PC-3 (cell line): ENCODE data around the gene SEMA3F. TPM values are rescaled to one million over a fixed set of nuclear protein-coding genes. Genes with fewer than 3 reads are reported as not detected.

ENCODE experiments used
- microRNA-seq: library from miRNA; unstranded; fragments of <30 nt; microRNA quantifications from one replicate; pipeline ENCODE4 v1.1.0, GENCODE V29; 2020; ENCODE audit not compliant: unreplicated experiment
- total RNA-seq: library from RNA; depleted of rRNA; stranded (reverse); fragments of >200 nt; gene quantifications from 2 replicates; pipeline ENCODE4 v1.2.3, GENCODE V29; 2014; rRNA removed

SEMA3F gene
- total RNA-seq, 1 experiment from 2014 or later: 50.5 TPM

Small RNA genes within 50 kb of the gene (microRNA-seq; reads per million reads assigned to microRNA genes)
- not detected for gene MIR566
- gene MIR5787: not detected

Other genes starting within 250 kb of the SEMA3F start
- 20.8 and 24.9 TPM in 2 replicates for gene MON1A, start 225.5 kb upstream of the SEMA3F start, total RNA-seq
- 64.6 and 73.5 TPM in 2 replicates for gene RBM6, start 215.2 kb upstream of the SEMA3F start, total RNA-seq
- 105 and 128 TPM in 2 replicates for gene RBM5, start 66.4 kb upstream of the SEMA3F start, total RNA-seq
- 0.22 TPM in 1 of 2 replicates, not detected in the other for gene GNAT1, start 36.3 kb downstream of the SEMA3F start, total RNA-seq
- 0.17 and 3.3 TPM in 2 replicates for gene SLC38A3, start 49.9 kb downstream of the SEMA3F start, total RNA-seq
- 221 and 254 TPM in 2 replicates for gene GNAI2, start 80.9 kb downstream of the SEMA3F start, total RNA-seq
- 40.1 and 63.9 TPM in 2 replicates for gene SEMA3B, start 113.8 kb downstream of the SEMA3F start, total RNA-seq
- gene LSMEM2, start 123.8 kb downstream of the SEMA3F start, total RNA-seq: not detected in 2 replicates
- 223 and 300 TPM in 2 replicates for gene IFRD2, start 137.1 kb downstream of the SEMA3F start, total RNA-seq
- 13.2 and 20.8 TPM in 2 replicates for gene HYAL3, start 144.1 kb downstream of the SEMA3F start, total RNA-seq
- gene NAA80, start 144.1 kb downstream of the SEMA3F start, total RNA-seq: 8.7 and 16.6 TPM in 2 replicates
- gene HYAL1, start 148.2 kb downstream of the SEMA3F start, total RNA-seq: 0.23 and 1.3 TPM in 2 replicates
- 97.8 and 111 TPM in 2 replicates for gene HYAL2, start 167.4 kb downstream of the SEMA3F start, total RNA-seq
- gene TUSC2, start 172.9 kb downstream of the SEMA3F start, total RNA-seq: 143 and 156 TPM in 2 replicates
- gene RASSF1, start 185.5 kb downstream of the SEMA3F start, total RNA-seq: 20.0 and 21.4 TPM in 2 replicates
- gene ZMYND10, start 190.4 kb downstream of the SEMA3F start, total RNA-seq: 1.6 and 3.9 TPM in 2 replicates
- gene NPRL2, start 195.5 kb downstream of the SEMA3F start, total RNA-seq: 40.9 and 56.9 TPM in 2 replicates
- 37.1 and 44.3 TPM in 2 replicates for gene CYB561D2, start 195.5 kb downstream of the SEMA3F start, total RNA-seq
- gene TMEM115, start 204.2 kb downstream of the SEMA3F start, total RNA-seq: 54.9 and 56.6 TPM in 2 replicates